Uterus (tissue), 2 donors: ENCODE results near the gene TSPAN13.

Source experiments
- POLR2A ChIP-seq, 2 donors: fragments of 450-650 bp; IDR thresholded peaks; one replicate each; pipeline ENCODE4 v1.6.1; 2016; ENCODE audit warnings: antibody characterized with exemption in 2 of 2, mild to moderate bottlenecking in 1 of 2, moderate library complexity in 1 of 2
- TF ChIP-seq, protein P1 (sequence below), 4 experiments: fragments of 200-600 bp in 2 of 4; fragments of 450-650 bp in 2 of 4; sonication (generic) in 2 of 4; IDR thresholded peaks; one replicate each; pipeline ENCODE4 v1.5.1; 2016 to 2019; ENCODE audit warnings: antibody characterized with exemption in 4 of 4, mild to moderate bottlenecking in 2 of 4, moderate library complexity in 1 of 4

DNA sequence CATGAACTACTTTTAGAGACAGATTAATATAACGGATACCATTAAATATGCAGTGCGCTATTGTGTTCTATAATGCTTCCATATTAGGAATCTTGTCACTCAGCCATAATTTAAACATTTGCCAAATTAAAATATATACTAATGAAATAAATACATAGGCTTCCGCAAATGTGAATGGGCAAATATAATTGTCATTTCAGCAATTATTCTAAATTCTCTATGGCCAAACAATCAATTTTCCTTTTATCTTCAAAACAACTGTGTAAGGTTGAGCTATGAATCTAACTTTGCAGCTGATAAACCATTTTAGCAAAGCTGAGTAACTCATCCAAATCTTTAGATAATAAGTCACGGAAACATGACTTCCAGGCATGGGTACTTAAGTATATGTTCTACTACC, 20.7 kb upstream of the TSPAN13 start:
- TF ChIP-seq, protein P1, sequence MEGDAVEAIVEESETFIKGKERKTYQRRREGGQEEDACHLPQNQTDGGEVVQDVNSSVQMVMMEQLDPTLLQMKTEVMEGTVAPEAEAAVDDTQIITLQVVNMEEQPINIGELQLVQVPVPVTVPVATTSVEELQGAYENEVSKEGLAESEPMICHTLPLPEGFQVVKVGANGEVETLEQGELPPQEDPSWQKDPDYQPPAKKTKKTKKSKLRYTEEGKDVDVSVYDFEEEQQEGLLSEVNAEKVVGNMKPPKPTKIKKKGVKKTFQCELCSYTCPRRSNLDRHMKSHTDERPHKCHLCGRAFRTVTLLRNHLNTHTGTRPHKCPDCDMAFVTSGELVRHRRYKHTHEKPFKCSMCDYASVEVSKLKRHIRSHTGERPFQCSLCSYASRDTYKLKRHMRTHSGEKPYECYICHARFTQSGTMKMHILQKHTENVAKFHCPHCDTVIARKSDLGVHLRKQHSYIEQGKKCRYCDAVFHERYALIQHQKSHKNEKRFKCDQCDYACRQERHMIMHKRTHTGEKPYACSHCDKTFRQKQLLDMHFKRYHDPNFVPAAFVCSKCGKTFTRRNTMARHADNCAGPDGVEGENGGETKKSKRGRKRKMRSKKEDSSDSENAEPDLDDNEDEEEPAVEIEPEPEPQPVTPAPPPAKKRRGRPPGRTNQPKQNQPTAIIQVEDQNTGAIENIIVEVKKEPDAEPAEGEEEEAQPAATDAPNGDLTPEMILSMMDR (IDR thresholded peaks at IDR 0.05), result no peak
- no peak for TF ChIP-seq POLR2A (IDR thresholded peaks at IDR 0.05)
